ENCODE measurements around the gene GNAO1.

DNA sequence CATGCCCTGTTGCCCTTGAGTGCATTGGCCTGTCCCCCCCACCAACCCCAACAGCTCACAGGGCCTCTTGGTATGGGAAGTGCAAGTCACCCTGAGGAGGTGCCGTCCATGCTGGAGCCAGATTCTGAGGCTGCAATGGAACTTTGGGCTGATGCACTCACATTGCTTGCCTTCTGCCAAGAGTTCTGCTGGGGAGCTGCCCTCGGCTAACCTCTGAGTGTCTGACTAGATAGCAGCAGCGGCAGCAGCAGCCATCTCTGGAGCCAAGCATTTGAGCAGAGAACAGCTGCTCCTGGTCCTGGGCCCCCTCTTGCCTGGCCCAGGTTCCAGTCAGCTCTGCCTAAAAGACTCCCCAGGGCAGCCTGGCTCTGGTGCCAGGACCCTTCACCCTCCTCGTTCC is 61.5 kb downstream of the GNAO1 start:
- TF ChIP-seq GATA3 (IDR thresholded peaks at IDR 0.05; ENCODE audit: low read depth, low read length), result no peak
- no peak for TF ChIP-seq GATA2 (IDR thresholded peaks at IDR 0.05; ENCODE audit: low read depth, low read length)
